ENCODE data around the gene STK17B.

The STK17B gene

GRCh38 chr2:196183172-196183473 lies 11.7 kb upstream of the STK17B start:
- no peaks in the 10 kb centered on the region for H3K27me3 ChIP-seq (replicated peaks)
- H3K27ac ChIP-seq: no peak overlapping the region
- no peak overlapping the region for H3K4me3 ChIP-seq (ENCODE audit: low read depth, low read length)
- in situ Hi-C loops (cut with HindIII; ENCODE audit: low pct_ligation_motif_present, low sequenced_read_pairs): no loop called here
- no peak for DNase-seq
- H3K36me3 ChIP-seq (replicated peaks): no peaks in the 10 kb centered on the region
- TF ChIP-seq CTCF (IDR thresholded peaks at IDR 0.05; ENCODE audit: low read depth, low read length, missing control alignments): no peak

GRCh38 chr2:196182439-196183171 lies 11.2 kb upstream of the STK17B start:
- no peak overlapping the region for H3K4me3 ChIP-seq (ENCODE audit: low read depth, low read length)
- no peak for TF ChIP-seq CTCF (IDR thresholded peaks at IDR 0.05; ENCODE audit: low read depth, low read length, missing control alignments)
- in situ Hi-C loops (cut with HindIII; ENCODE audit: low pct_ligation_motif_present, low sequenced_read_pairs): no loop called here
- DNase-seq: no peak
- no peaks in the 10 kb centered on the region for H3K27me3 ChIP-seq (replicated peaks)
- no peak overlapping the region for H3K27ac ChIP-seq
- H3K36me3 ChIP-seq (replicated peaks): no peaks in the 10 kb centered on the region

- Histone ChIP-seq H3K27me3 (replicated peaks) (no peaks in the 10 kb centered on the region), H3K36me3 (replicated peaks) (no peaks in the 10 kb centered on the region), H3K4me3 (ENCODE audit: low read depth, low read length) (no peak overlapping the region), H3K27ac (no peak overlapping the region)
- TF ChIP-seq CTCF (IDR thresholded peaks at IDR 0.05; ENCODE audit: low read depth, low read length, missing control alignments): no peak
- DNase-seq: no peak
- in situ Hi-C loops (cut with HindIII; ENCODE audit: low pct_ligation_motif_present, low sequenced_read_pairs): no loop called here
Measured at GRCh38 chr2:196181484-196181883, 10.1 kb upstream of the STK17B start.

- Histone ChIP-seq H3K27ac (no peak overlapping the region), H3K36me3 (replicated peaks) (no peaks in the 10 kb centered on the region), H3K27me3 (replicated peaks) (no peaks in the 10 kb centered on the region), H3K4me3 (ENCODE audit: low read depth, low read length) (no peak overlapping the region)
- no peak for TF ChIP-seq CTCF (IDR thresholded peaks at IDR 0.05; ENCODE audit: low read depth, low read length, missing control alignments)
- in situ Hi-C loops (cut with HindIII; ENCODE audit: low pct_ligation_motif_present, low sequenced_read_pairs): no loop called here
- DNase-seq: no peak
Measured at GRCh38 chr2:196177124-196177523, 5.7 kb upstream of the STK17B start.

- Histone ChIP-seq H3K4me3 (ENCODE audit: low read depth, low read length) (no peak overlapping the region), H3K27ac (no peak overlapping the region), H3K36me3 (replicated peaks) (peaks cover under 1% of the 10 kb centered on the region), H3K27me3 (replicated peaks) (no peaks in the 10 kb centered on the region)
- DNase-seq: no peak
- no peak for TF ChIP-seq CTCF (IDR thresholded peaks at IDR 0.05; ENCODE audit: low read depth, low read length, missing control alignments)
- in situ Hi-C loops (cut with HindIII; ENCODE audit: low pct_ligation_motif_present, low sequenced_read_pairs): no loop called here
Measured at GRCh38 chr2:196176142-196176738, 4.9 kb upstream of the STK17B start.

GRCh38 chr2:196174404-196174803 lies 3.0 kb upstream of the STK17B start:
- TF ChIP-seq CTCF (IDR thresholded peaks at IDR 0.05; ENCODE audit: low read depth, low read length, missing control alignments): no peak
- no peak overlapping the region for H3K4me3 ChIP-seq (ENCODE audit: low read depth, low read length)
- no peaks in the 10 kb centered on the region for H3K27me3 ChIP-seq (replicated peaks)
- peaks cover 3% of the 10 kb centered on the region for H3K36me3 ChIP-seq (replicated peaks)
- no peak overlapping the region for H3K27ac ChIP-seq
- in situ Hi-C loops (cut with HindIII; ENCODE audit: low pct_ligation_motif_present, low sequenced_read_pairs): no loop called here
- no peak for DNase-seq
